ENCODE data around the gene BTAF1. TPM values are rescaled to one million over a fixed set of nuclear protein-coding genes. Genes with fewer than 3 reads are reported as not detected.

Gene BTAF1
- total RNA-seq, 1 experiment from 2014 or later = 42.5 TPM

Other genes with a start within 250 kb of the BTAF1 start
- 20.7 TPM for gene TNKS2, start 125.3 kb upstream of the BTAF1 start, total RNA-seq (2021; ENCODE audit: unreplicated experiment)
- 1.2 TPM for gene FGFBP3, start 14.3 kb upstream of the BTAF1 start, total RNA-seq (2021; ENCODE audit: unreplicated experiment)